ENCODE measurements around the gene CMTM1.

The CMTM1 gene

GRCh38 chr16:66566051-66566901 is at the start of gene CMTM1:
CMTM1 (plus strand) TSS chr16:66566439; CDS start chr16:66566514, 75 bp downstream.
- DNase-seq, result no peak
- H3K4me1 Mint-ChIP-seq, result peaks cover 42% of the 10 kb centered on the region
- peak within 1 kb of the TSS; percentile 18 for H3K27ac Mint-ChIP-seq
- H3K36me3 Mint-ChIP-seq (ENCODE audit: low read depth), result peaks cover 36% of the 10 kb centered on the region
- H3K4me3 Mint-ChIP-seq, result no peak within 1 kb of the TSS
- ATAC-seq, result no peak
- no peaks in the 10 kb centered on the region for H3K9me3 Mint-ChIP-seq
- H3K27me3 Mint-ChIP-seq, result no peaks in the 10 kb centered on the region

GRCh38 chr16:66516509-66516807 is 49.8 kb upstream of the CMTM1 start:
- Mint-ChIP-seq H3K27ac (peak overlapping the region; percentile 95), H3K9me3 (no peaks in the 10 kb centered on the region), H3K4me3 (peak overlapping the region; percentile 82), H3K36me3 (ENCODE audit: low read depth) (no peaks in the 10 kb centered on the region), H3K4me1 (peaks cover 64% of the 10 kb centered on the region), H3K27me3 (no peaks in the 10 kb centered on the region)
- DNase-seq, result no peak
- no peak for ATAC-seq

GRCh38 chr16:66516808-66517585 is 49.2 kb upstream of the CMTM1 start:
- H3K4me1 Mint-ChIP-seq, result peaks cover 69% of the 10 kb centered on the region
- DNase-seq (peak; percentile 87), ATAC-seq (peak; percentile 88)
- no peaks in the 10 kb centered on the region for H3K36me3 Mint-ChIP-seq (ENCODE audit: low read depth)
- H3K9me3 Mint-ChIP-seq, result no peaks in the 10 kb centered on the region
- H3K27ac Mint-ChIP-seq, result peak overlapping the region; percentile 95
- H3K27me3 Mint-ChIP-seq, result no peaks in the 10 kb centered on the region
- H3K4me3 Mint-ChIP-seq, result peak overlapping the region; percentile 82

GRCh38 chr16:66517586-66518263 is 48.5 kb upstream of the CMTM1 start:
- H3K27me3 Mint-ChIP-seq, result peaks cover 2% of the 10 kb centered on the region
- H3K36me3 Mint-ChIP-seq (ENCODE audit: low read depth), result no peaks in the 10 kb centered on the region
- DNase-seq (no peak), ATAC-seq (no peak)
- peaks cover 76% of the 10 kb centered on the region for H3K4me1 Mint-ChIP-seq
- H3K4me3 Mint-ChIP-seq, result peak overlapping the region; percentile 82
- H3K27ac Mint-ChIP-seq, result peak overlapping the region; percentile 95
- H3K9me3 Mint-ChIP-seq, result no peaks in the 10 kb centered on the region

- DNase-seq (no peak), ATAC-seq (no peak)
- peaks cover 96% of the 10 kb centered on the region for H3K4me1 Mint-ChIP-seq
- H3K27me3 Mint-ChIP-seq, result peaks cover 2% of the 10 kb centered on the region
- no peak overlapping the region for H3K4me3 Mint-ChIP-seq
- no peak overlapping the region for H3K27ac Mint-ChIP-seq
- no peaks in the 10 kb centered on the region for H3K9me3 Mint-ChIP-seq
- no peaks in the 10 kb centered on the region for H3K36me3 Mint-ChIP-seq (ENCODE audit: low read depth)
These were observed 46.5 kb upstream of the CMTM1 start for GRCh38 chr16:66519482-66520373.

GRCh38 chr16:66520406-66521170 is 45.7 kb upstream of the CMTM1 start:
- DNase-seq, result no peak
- peaks cover 2% of the 10 kb centered on the region for H3K27me3 Mint-ChIP-seq
- peak overlapping the region; percentile 68 for H3K27ac Mint-ChIP-seq
- no peak for ATAC-seq
- H3K36me3 Mint-ChIP-seq (ENCODE audit: low read depth), result no peaks in the 10 kb centered on the region
- peaks cover 96% of the 10 kb centered on the region for H3K4me1 Mint-ChIP-seq
- H3K4me3 Mint-ChIP-seq, result peak overlapping the region; percentile 45
- H3K9me3 Mint-ChIP-seq, result no peaks in the 10 kb centered on the region

- peak overlapping the region; percentile 94 for H3K27ac Mint-ChIP-seq
- H3K27me3 Mint-ChIP-seq, result peaks cover 2% of the 10 kb centered on the region
- ATAC-seq (no peak), DNase-seq (no peak)
- peaks cover 95% of the 10 kb centered on the region for H3K4me1 Mint-ChIP-seq
- H3K4me3 Mint-ChIP-seq, result peak overlapping the region; percentile 45
- no peaks in the 10 kb centered on the region for H3K36me3 Mint-ChIP-seq (ENCODE audit: low read depth)
- no peaks in the 10 kb centered on the region for H3K9me3 Mint-ChIP-seq
These were observed 45.0 kb upstream of the CMTM1 start for GRCh38 chr16:66521252-66521713.

GRCh38 chr16:66521951-66522771 is 44.1 kb upstream of the CMTM1 start:
- peak overlapping the region; percentile 94 for H3K27ac Mint-ChIP-seq
- H3K4me3 Mint-ChIP-seq, result peak overlapping the region; percentile 59
- DNase-seq (peak; percentile 96), ATAC-seq (peak; percentile 95)
- no peaks in the 10 kb centered on the region for H3K36me3 Mint-ChIP-seq (ENCODE audit: low read depth)
- no peaks in the 10 kb centered on the region for H3K9me3 Mint-ChIP-seq
- peaks cover 87% of the 10 kb centered on the region for H3K4me1 Mint-ChIP-seq
- H3K27me3 Mint-ChIP-seq, result peaks cover 2% of the 10 kb centered on the region

GRCh38 chr16:66522816-66523590 is 43.2 kb upstream of the CMTM1 start:
- no peak for DNase-seq
- peaks cover 2% of the 10 kb centered on the region for H3K27me3 Mint-ChIP-seq
- ATAC-seq, result no peak
- no peak overlapping the region for H3K4me3 Mint-ChIP-seq
- H3K9me3 Mint-ChIP-seq, result no peaks in the 10 kb centered on the region
- H3K36me3 Mint-ChIP-seq (ENCODE audit: low read depth), result no peaks in the 10 kb centered on the region
- H3K27ac Mint-ChIP-seq, result peak overlapping the region; percentile 94
- H3K4me1 Mint-ChIP-seq, result peaks cover 80% of the 10 kb centered on the region

- ATAC-seq (no peak), DNase-seq (no peak)
- H3K4me1 Mint-ChIP-seq, result peaks cover 73% of the 10 kb centered on the region
- H3K27me3 Mint-ChIP-seq, result peaks cover 2% of the 10 kb centered on the region
- H3K36me3 Mint-ChIP-seq (ENCODE audit: low read depth), result no peaks in the 10 kb centered on the region
- H3K27ac Mint-ChIP-seq, result peak overlapping the region; percentile 94
- H3K4me3 Mint-ChIP-seq, result peak overlapping the region; percentile 37
- no peaks in the 10 kb centered on the region for H3K9me3 Mint-ChIP-seq
These were observed 42.3 kb upstream of the CMTM1 start for GRCh38 chr16:66523861-66524354.

- peak; percentile 44 for DNase-seq
- Mint-ChIP-seq H3K4me1 (peaks cover 70% of the 10 kb centered on the region), H3K4me3 (peak overlapping the region; percentile 21), H3K9me3 (no peaks in the 10 kb centered on the region), H3K27ac (peak overlapping the region; percentile 94), H3K36me3 (ENCODE audit: low read depth) (no peaks in the 10 kb centered on the region), H3K27me3 (peaks cover 2% of the 10 kb centered on the region)
- ATAC-seq, result no peak
These were observed 41.6 kb upstream of the CMTM1 start for GRCh38 chr16:66524601-66525164.

Measured in activated naive CD8-positive, alpha-beta T cell treated with anti-CD3 and anti-CD28 coated beads, Interleukin-2, amount 50 U/mL, for 24 hours (primary cell).